Measurements from ENCODE around the gene MEGF8.
A peak's percentile ranks its signal among the peaks of the same experiment; 100 is the strongest.
"Not testable (repeated sequence)": the region's sequence is repeated elsewhere in the genome, so short reads cannot be mapped to it uniquely, and the experiment has no call there.

MEGF8 gene

DNA sequence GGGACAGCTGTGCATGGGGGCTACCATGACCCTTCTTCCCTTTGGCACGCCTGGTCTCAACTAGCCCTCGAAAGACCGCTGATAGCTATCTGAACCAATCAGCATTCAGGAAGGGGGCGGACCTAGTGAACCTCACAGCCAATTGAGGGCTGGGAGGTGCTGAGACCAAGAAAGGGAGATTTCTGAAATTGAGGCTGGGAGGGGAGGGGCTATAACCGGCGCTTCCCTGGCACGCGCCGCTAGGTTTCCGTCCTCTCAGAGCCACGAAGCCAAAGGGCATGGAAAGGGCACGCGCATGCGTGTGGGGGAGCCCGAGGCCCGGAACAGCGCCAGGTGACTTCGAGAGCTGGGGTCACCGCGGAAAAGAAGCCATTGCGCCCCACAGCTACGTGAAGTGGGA lies 18.8 kb upstream of the MEGF8 start:
- no peak for DNase-seq

DNA sequence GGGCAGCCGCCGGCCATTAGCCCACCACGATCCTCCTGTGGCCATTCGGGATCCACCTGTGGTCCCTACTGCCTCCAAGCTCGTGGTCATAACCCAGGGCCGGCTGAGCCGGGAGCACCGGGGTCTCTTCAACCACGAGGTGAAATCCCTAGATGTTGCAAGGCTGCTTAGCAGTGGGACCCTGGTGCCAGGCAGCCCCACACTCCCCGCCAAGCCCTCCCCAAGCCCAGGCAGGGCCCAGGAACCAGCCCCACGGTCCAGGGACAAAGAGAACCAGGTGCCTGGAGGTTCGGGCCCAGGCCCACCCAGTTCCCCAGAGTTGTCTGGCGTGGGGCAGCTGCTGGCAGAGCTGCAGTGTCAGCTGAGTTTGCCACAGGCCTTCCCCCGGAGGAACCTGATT lies 15.7 kb upstream of the MEGF8 start:
- DNase-seq = no peak

DNA sequence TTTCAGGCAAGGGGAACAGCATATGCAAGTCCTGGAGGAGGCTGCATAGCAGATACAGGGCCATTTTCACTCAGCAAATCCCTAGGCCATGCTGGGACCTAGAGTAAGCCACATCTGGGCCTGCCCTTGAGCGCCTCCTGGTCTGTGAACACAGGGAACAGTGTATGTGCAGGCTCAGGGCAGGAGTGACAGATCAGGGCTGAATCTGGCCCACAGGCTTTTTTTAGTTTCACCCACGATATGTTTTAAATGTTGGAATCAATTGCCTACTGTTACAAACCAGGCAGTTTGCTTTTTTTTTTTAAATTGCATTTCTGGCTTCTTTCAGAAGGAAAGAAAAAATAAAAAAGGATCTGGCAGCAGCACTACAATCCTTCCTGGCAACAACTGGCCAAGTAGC lies 13.8 kb upstream of the MEGF8 start:
- no peak for DNase-seq

DNA sequence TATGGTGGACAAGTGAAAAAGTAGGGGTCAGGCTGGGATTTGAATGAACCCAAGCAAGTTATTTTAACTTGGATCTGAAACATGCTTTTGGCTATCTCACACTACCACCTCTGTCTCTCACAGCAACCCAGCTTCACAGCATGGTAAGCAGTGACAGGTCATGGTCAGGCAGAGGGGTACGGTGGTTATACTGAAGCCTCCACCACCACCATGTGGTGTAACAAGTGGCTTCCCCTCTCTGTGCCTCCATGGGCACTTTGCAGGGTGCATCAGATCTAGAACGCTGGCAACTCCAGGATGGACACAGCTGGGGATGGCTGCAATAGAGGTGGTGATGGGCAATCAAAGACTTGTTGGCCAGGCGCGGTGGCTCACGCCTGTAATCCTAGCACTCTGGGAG lies 13.1 kb upstream of the MEGF8 start:
- no peak for DNase-seq

DNA sequence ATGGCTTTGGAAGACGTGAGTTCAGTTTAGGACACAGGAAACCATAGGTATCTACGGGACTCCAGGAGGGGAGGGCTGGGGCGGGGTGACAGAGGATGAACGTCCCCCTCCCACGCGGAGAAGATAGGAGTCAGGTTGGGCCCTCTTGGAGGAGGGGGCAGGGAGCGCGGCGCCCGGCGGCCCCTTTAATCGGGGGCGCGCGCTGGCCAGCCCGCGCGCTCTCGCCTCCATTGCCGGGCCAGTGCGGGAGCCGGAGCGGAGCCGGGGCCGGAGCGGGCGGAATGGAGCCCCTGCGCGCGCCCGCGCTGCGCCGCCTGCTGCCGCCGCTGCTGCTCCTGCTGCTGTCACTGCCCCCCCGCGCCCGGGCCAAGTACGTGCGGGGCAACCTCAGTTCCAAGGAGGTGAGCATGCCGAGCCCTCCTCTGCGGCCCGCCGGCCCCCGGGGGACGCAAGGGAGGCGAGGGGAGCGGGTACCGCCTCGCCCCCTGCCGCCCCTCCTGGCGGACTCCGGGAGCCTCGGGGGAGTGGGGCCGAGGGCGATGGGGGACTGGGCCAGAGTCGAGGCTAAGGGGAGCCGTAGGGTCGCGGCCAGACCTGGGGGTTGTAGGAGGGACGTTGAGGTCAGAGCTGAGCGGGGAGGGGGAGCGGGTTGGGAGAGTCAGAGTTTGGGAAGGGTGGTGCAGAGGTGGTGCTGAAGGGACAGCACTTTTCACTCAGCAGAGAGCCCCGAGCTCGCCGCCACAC lies 12.2 kb upstream of the MEGF8 start, which contains the start of gene TMEM145:
TSS of gene TMEM145 (plus strand) at position 214 of the 744 bp plus-strand sequence. CDS start at position 282, 68 bp downstream.
- DNase-seq = no peak

DNA sequence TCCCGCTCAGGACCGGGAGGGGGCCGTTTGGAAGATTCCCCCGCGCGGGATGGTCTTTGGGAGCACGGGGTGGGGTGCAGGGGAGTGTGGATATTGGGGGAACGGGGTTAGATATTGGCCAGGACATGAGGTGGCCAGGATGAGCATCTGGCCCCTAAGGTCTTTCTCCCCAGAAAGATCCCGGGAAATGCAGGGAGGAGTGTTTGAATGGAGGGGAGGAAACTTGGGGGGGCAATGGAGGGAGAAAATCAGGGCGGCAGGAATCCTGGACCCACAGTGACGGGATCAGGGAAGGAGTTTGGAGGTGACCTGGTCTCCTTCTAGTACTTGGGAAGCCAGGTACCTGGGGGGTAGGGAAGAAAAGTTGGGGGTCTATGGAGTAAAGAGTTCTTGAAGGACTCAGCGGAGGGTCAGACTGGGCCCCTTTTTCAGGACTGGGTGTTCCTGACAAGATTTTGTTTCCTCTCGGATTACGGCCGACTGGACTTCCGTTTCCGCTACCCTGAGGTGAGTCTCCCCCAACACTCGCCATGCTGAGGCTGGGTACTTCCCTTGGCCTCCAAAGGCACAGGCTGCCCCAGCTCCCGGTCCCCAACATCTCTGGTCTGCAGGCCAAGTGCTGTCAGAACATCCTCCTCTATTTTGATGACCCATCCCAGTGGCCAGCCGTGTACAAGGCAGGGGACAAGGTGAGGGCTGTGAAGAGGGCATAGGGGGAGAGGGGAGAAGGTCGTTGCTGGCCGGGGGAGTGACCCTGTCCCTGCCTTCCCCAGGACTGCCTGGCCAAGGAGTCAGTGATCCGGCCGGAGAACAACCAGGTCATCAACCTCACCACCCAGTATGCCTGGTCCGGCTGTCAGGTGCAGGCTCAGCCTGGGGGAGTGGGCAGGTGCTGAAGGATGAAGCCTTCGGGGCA lies 11.3 kb upstream of the MEGF8 start:
- no peak for DNase-seq

DNA sequence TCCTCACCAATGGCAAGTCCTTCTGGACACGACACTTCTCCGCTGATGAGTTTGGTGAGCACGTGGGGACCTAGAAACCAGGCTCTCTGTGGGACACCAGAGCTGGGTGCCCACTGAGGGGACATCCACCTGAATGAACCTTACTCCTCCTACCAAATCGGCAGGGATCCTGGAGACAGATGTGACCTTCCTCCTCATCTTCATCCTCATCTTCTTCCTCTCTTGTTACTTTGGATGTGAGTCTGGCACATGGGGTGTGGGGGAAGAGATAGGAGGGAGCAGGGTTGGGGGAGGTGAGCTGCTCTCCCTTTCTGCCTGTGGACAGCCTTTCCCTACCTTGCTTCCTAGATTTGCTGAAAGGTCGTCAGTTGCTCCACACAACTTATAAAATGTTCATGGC lies 10.4 kb upstream of the MEGF8 start:
- DNase-seq = no peak

DNA sequence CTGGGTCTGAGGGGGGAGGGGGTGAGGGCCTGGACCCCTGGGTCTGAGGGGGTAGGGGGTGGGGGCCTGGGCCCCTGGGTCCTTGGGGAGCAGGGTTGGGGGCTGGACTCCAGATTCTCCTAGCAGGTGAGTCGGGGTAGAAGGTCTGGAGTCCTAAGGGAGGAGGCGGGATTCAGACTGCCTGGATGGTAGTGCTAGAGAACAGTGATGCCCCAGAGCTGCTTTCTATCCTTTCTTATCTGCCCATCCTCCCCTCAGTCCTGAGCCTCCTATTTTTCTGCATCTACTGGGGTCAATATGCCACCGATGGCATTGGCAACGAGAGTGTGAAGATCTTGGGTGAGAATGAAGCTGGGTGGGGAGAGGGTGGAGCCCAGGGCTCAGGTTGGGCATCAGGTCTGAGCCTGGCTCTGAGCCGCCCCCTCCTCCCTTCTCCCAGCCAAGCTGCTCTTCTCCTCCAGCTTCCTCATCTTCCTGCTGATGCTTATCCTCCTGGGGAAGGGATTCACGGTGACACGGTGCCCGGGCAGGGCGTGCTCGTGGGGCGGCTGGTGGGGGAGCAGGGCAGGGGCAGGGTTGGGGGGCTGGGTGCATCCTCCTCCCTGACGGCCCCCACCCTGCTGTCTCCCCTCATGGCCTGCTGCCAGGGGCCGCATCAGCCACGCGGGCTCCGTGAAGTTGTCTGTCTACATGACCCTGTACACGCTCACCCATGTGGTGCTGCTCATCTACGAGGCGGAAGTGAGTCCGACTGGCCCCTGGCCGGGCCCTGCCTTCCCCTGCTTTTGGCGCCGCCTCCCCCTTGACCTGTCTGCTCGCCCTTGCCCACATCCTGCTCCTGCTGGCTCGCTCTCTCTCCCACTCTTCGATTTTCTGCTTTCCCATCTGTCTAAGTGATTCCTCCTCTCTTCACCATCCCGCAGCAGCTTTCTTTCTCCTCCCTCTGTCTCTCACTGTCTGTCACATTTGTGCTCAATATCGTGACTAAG lies 8.9 kb upstream of the MEGF8 start:
- no peak for DNase-seq

DNA sequence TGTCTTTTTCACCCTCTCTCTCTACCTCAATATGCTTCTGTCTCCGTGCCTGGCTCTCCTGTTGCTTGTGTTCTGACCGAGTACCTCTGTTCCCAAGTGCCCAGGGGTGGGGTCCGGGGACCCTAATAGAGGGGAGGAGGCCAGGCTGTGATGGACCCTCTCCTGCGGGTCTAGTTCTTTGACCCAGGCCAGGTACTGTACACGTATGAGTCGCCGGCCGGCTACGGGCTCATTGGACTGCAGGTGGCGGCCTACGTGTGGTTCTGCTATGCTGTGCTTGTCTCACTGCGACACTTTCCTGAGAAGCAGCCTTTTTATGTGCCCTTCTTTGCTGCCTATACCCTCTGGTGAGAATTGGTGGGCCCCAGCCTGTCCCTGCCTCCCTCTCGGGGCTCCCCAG lies 7.9 kb upstream of the MEGF8 start:
- no peak for DNase-seq

DNA sequence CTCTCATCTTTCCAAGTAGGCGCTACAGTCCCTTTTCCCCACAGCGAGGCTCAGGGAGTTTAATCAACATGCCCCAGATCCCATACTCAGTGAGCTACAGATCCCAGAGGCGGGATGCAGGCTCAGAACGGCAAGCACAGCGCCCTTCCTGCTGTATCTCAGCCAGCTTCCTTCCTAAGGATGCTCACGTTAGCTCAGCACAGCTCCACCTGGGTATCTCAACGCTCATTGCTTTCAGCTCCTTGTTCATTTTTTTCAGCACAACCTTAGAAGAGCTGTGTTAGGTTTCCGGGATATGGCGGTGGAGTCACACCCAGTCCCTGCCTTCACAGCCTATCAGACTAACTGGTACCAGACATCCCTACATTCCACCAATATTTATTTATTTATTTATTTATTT lies 3.1 kb upstream of the MEGF8 start:
- no peak for DNase-seq

DNA sequence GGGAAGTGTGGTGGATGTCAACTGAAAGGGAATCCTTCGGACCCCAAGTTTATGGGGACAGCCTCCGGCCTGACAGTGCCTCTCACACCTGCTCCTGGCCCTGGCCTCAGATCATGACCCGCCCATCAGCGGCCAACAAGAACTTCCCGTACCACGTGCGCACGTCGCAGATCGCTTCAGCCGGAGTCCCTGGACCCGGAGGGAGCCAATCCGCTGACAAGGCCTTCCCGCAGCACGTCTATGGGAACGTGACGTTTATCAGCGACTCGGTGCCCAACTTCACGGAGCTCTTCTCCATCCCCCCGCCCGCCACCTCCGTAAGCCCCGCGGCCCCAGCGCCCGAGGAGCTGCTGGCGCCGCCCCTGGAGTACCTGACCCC lies 2.0 kb upstream of the MEGF8 start:
- no peak for DNase-seq

DNA sequence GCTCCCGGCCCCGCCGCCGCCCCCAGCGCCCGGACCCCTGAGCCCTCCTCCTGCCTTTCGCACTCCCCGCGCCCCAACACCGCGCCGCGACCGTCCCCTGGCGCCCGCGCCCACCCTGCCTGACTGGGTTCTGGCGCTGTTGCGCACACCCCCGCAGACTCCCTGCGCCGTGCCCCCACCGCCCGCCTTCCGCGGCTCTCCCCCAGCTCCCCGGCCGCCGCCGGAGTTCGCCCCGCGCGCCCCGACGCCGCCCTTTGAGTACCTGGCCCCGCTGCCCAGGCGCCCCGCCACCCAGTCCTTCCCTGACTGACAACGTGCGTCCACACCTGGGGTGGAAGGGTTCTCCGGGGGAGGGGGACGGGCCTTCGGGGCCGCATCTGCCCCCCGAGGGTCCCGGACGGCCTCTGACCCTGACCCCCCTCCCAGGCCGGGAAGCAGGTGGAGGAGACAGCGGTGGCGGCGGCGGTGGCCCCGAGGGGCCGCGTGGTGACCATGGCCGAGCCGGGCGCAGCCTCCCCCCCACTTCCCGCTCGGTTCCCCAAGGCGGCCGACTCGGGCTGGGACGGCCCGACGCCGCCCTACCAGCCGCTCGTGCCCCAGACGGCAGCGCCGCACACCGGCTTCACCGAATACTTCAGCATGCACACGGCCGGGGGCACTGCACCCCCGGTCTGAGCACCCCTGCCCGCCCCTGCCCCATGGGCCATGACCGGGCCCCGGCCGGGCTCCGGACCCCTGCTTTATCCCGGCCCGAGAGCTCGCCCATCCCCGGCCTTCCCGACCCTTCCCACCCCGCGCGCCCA lies 1.4 kb upstream of the MEGF8 start:
- no peak for DNase-seq

DNA sequence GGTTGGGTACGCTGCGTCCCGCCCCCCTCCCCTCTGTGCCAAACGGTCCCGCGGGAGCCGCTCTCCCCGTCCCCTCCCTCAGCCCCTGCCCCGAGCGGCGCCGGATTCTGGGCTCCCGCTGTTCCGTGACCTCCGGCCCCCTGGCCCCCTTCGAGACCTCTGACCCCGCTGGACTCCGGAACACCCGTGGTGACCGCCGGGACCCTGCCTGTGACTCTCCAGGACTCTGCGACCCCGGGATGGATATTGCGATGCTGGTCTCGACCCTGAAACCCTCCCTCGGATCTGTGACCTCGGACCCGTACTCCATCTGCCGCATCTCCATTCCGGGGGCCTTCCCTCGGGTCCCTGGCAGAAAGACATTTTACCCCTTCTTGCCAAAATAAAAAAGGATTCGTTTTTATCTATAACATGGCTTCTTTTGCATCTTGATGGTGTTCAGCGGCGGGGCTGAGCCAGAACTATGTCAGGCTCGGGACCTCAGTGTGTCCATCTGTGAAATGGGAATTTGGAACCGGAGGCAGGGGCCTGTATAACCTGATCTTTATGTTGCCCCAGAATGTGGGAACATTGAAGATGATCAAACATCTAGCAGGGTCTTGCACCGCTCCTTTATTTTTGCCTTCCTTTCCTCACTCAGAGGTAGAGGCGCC lies 654 bp upstream of the MEGF8 start:
- no peak for DNase-seq

DNA sequence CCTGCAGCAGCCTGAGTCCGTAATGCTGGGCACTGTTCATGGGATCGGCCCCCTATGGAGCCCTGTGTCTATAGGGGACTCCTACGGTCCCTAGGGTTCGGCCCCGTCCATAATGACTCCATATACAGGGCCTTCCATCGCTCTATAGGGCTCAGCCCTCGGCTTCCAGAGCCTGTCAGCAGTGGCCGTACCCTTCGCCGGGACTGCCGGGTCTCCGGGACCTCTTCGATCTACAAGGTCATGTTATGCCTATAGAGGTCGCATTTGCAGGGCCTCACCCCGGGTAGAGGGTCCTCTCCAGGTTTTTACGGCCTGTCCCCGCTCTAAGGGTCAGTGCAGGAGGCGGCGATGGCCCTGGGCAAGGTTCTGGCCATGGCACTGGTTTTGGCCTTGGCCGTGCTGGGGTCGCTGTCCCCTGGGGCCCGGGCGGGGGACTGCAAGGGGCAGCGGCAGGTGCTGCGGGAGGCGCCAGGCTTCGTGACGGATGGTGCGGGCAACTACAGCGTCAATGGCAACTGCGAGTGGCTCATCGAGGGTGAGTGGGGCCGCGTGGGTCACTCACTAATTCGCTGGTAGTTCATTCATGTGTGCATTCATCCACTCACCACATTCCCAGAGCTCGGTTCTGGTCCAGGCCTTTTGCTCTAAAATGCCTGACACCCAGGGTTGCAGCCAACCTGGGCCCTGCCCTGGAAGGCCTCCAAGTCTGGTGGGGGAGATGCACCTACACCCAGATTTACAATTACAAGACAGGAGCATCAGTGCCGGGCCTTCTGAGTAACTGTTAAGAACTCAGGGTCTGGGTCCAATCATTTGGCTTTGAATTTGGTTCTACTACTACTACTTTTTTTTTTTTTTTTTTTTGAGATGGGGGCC lies 699 bp downstream of the MEGF8 start:
- peak; percentile 24 for DNase-seq

DNA sequence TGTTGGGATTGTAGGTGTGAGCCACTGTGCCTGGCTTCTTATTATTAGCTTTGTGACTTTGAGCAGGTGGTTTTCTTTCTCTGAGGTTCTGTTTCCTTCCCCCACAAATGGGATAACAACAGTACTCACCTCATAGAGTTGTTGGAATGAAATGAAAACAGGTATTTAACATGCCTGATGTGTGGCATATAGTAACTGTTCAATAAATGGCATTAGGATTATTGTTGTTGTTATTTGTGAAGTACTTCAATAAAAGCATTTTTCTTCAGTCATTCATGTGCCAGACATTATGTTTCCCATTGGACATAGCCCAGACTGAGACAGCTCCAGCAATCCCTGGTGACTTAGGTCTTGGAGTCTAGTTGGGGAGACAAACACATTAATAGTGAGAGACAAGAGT lies 1.5 kb downstream of the MEGF8 start:
- DNase-seq = no peak

DNA sequence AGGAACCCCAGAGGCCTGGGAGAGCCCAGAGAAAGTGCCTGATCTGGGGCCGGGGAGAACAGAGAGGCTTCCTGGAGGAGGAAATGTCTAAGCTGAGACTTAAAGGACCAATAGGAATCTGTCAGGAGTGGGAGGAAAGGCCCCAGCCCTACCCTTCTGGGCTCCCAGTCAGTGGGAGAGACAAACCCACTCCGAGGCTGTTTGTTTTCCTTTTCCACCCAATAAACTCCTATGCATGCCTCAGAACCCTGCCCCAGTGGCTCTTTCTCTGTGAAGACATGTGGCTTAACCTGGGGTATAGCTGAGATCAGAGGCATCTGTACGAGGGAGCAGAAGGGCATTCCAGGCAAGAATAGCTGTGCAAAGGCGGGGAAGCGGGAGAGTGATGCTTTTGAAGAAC lies 1.9 kb downstream of the MEGF8 start:
- DNase-seq = no peak

DNA sequence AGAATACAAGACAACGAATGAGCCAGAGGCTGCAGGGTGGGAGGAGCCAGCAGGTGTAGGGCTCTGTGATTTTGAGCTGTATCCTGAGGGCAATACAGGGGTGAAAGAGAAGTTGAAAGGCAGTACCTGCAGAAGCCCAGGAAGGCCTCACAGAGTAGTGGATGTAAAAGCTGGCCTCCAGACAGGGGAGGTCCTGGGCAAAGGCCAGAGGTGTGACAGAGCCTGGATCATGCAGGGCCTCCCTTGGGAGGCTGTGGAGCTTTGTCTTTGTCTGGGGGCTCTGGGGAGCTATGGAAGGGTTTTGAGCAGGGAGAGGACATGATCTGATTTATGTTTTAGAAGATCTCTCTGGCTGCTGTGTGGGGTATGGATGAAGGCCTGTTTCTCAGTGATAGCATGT lies 2.7 kb downstream of the MEGF8 start:
- DNase-seq = no peak

DNA sequence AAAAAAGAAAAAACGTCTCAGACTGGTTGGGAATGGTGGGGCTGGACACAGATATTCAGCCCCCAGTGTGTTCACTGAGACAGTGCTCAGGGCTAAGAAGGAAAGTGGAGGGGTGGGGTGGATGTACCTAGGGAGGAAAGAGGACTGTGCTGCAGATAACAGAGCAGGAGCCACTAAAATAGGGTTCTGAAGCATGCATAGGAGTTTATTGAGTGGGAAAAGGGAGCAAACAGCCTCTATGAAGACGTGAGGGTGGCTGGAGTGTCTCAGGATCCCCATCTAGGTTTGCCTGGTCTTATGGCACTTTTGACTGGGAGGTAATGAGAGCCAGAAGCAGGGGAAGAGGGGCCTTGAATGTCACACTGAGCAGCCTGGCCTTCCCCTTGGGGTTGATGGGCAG lies 3.4 kb downstream of the MEGF8 start:
- DNase-seq = no peak

DNA sequence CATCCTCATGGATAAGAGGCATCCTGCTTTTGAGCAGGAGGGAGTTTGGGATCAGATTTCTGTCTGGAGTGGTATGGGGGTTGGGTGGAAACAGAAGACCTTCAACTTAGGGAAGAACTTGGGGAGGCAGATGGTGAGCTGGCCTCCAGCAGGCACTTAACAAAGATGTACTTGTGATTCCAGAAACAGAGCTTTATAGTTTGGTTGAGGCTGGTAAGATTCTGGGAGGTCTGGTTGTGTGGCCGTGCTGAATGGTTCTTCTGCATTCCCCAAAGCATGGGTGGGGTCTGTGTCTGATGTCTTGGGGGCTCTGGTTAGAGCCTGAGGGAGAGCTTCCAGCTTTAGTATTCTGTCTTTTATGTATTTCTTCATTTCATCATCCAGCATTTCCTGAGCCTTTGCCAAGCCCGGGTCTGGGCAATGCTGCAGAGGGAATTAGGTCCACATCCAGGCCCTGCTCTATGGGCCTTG lies 4.8 kb downstream of the MEGF8 start:
- no peak for DNase-seq

DNA sequence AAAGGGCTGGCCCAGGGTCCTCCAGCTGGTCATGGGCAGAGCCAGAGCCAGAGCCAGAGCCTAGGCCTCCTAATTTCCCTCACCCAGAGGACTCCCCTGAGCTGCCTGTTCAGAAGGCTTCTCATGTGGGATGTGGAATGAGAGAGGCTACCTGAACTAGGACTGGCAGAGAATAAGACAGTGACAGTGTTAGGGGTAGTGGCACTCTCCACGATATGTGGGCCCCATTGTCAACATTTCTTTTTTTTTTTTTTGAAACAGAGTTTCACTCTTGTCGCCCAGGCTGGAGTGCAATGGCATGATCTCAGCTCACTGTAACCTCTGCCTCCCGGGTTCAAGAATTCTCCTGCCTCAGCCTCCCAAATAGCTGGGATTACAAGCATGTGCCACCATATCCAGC lies 5.9 kb downstream of the MEGF8 start:
- DNase-seq = not testable (repeated sequence)

Measured in effector CD8-positive, alpha-beta T cell (primary cell).